ENCODE results near the gene IRF4.

Gene IRF4

DNA sequence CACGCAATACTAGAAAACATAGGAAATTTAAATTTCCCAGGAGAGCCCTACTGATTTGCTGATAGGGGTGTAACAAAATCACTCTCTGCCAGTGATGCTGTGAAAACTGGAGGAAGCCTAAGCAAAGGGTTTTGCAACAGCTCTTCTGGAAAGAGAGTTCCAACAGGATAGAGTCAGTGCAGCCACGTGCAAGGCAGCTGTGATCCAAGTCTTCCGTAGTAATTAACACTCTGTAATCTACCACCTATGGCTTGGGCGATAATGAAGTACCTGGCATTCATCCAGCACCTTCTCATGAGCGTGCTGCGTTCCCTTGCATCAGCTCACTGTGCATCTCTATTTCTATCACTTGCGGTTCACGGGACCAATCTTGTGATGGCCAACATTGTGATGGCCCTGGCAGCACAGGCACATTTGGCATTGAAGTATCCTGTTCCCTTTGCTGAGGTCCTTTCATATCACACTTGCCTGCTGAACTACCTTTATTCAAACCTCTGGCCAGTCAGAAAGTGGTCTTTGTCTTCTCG is 48.2 kb downstream of the IRF4 start:
- Histone ChIP-seq H3K4me3 (ENCODE audit: low read depth, low read length) (no peak overlapping the region), H3K36me3 (ENCODE audit: control insufficient read depth in 2 of 2, insufficient read depth in 1 of 2, low read length in 2 of 2) (no peaks in the 10 kb centered on the region), H3K4me1 (ENCODE audit: control insufficient read depth, insufficient read depth, low read length) (no peaks in the 10 kb centered on the region), H3K27ac (ENCODE audit: extremely low read depth, low read depth, low read length) (no peak overlapping the region), H3K9me3 (ENCODE audit: control insufficient read depth, insufficient read depth, low read depth, low read length) (no peaks in the 10 kb centered on the region)
- POLR2A ChIA-PET = no interaction called here
- CTCF ChIA-PET = no interaction called here
- TF ChIP-seq ZBTB17 (tag by site-specific recombination; IDR thresholded peaks at IDR 0.05) (peak; percentile 81), ZNF140 (tag by site-specific recombination; IDR thresholded peaks at IDR 0.05) (no peak), ZBTB7A (tag by site-specific recombination; IDR thresholded peaks at IDR 0.05; ENCODE audit: low read depth) (no peak), ZNF23 (tag by site-specific recombination; IDR thresholded peaks at IDR 0.05; ENCODE audit: borderline replicate concordance) (no peak), KLF10 (tag by site-specific recombination; IDR thresholded peaks at IDR 0.05) (no peak), GLI2 (tag by site-specific recombination; IDR thresholded peaks at IDR 0.05; ENCODE audit: borderline replicate concordance, low read depth) (no peak), ZNF350 (tag by site-specific recombination; IDR thresholded peaks at IDR 0.05) (no peak), ZNF138 (tag by site-specific recombination; IDR thresholded peaks at IDR 0.05; ENCODE audit: borderline replicate concordance) (no peak), ZNF248 (tag by site-specific recombination; IDR thresholded peaks at IDR 0.05) (no peak), ZNF391 (tag by site-specific recombination; IDR thresholded peaks at IDR 0.05; ENCODE audit: borderline replicate concordance, low read depth) (no peak), ZNF610 (tag by site-specific recombination; IDR thresholded peaks at IDR 0.05; ENCODE audit: borderline replicate concordance) (no peak)
- TF ChIP-seq, protein P1, sequence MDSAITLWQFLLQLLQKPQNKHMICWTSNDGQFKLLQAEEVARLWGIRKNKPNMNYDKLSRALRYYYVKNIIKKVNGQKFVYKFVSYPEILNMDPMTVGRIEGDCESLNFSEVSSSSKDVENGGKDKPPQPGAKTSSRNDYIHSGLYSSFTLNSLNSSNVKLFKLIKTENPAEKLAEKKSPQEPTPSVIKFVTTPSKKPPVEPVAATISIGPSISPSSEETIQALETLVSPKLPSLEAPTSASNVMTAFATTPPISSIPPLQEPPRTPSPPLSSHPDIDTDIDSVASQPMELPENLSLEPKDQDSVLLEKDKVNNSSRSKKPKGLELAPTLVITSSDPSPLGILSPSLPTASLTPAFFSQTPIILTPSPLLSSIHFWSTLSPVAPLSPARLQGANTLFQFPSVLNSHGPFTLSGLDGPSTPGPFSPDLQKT (IDR thresholded peaks at IDR 0.05; ENCODE audit: borderline replicate concordance, low read depth, low read length) = no peak
- TF ChIP-seq, protein P2, sequence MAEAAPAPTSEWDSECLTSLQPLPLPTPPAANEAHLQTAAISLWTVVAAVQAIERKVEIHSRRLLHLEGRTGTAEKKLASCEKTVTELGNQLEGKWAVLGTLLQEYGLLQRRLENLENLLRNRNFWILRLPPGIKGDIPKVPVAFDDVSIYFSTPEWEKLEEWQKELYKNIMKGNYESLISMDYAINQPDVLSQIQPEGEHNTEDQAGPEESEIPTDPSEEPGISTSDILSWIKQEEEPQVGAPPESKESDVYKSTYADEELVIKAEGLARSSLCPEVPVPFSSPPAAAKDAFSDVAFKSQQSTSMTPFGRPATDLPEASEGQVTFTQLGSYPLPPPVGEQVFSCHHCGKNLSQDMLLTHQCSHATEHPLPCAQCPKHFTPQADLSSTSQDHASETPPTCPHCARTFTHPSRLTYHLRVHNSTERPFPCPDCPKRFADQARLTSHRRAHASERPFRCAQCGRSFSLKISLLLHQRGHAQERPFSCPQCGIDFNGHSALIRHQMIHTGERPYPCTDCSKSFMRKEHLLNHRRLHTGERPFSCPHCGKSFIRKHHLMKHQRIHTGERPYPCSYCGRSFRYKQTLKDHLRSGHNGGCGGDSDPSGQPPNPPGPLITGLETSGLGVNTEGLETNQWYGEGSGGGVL (tag by site-specific recombination; IDR thresholded peaks at IDR 0.05) = no peak
- TF ChIP-seq, protein P3, sequence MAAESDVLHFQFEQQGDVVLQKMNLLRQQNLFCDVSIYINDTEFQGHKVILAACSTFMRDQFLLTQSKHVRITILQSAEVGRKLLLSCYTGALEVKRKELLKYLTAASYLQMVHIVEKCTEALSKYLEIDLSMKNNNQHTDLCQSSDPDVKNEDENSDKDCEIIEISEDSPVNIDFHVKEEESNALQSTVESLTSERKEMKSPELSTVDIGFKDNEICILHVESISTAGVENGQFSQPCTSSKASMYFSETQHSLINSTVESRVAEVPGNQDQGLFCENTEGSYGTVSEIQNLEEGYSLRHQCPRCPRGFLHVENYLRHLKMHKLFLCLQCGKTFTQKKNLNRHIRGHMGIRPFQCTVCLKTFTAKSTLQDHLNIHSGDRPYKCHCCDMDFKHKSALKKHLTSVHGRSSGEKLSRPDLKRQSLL (tag by site-specific recombination; IDR thresholded peaks at IDR 0.05) = no peak
- TF ChIP-seq, protein P4, sequence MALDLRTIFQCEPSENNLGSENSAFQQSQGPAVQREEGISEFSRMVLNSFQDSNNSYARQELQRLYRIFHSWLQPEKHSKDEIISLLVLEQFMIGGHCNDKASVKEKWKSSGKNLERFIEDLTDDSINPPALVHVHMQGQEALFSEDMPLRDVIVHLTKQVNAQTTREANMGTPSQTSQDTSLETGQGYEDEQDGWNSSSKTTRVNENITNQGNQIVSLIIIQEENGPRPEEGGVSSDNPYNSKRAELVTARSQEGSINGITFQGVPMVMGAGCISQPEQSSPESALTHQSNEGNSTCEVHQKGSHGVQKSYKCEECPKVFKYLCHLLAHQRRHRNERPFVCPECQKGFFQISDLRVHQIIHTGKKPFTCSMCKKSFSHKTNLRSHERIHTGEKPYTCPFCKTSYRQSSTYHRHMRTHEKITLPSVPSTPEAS (tag by site-specific recombination; IDR thresholded peaks at IDR 0.05) = no peak
- TF ChIP-seq, protein P5, sequence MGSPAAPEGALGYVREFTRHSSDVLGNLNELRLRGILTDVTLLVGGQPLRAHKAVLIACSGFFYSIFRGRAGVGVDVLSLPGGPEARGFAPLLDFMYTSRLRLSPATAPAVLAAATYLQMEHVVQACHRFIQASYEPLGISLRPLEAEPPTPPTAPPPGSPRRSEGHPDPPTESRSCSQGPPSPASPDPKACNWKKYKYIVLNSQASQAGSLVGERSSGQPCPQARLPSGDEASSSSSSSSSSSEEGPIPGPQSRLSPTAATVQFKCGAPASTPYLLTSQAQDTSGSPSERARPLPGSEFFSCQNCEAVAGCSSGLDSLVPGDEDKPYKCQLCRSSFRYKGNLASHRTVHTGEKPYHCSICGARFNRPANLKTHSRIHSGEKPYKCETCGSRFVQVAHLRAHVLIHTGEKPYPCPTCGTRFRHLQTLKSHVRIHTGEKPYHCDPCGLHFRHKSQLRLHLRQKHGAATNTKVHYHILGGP (tag by site-specific recombination; IDR thresholded peaks at IDR 0.05) = no peak
- TF ChIP-seq, protein P6, sequence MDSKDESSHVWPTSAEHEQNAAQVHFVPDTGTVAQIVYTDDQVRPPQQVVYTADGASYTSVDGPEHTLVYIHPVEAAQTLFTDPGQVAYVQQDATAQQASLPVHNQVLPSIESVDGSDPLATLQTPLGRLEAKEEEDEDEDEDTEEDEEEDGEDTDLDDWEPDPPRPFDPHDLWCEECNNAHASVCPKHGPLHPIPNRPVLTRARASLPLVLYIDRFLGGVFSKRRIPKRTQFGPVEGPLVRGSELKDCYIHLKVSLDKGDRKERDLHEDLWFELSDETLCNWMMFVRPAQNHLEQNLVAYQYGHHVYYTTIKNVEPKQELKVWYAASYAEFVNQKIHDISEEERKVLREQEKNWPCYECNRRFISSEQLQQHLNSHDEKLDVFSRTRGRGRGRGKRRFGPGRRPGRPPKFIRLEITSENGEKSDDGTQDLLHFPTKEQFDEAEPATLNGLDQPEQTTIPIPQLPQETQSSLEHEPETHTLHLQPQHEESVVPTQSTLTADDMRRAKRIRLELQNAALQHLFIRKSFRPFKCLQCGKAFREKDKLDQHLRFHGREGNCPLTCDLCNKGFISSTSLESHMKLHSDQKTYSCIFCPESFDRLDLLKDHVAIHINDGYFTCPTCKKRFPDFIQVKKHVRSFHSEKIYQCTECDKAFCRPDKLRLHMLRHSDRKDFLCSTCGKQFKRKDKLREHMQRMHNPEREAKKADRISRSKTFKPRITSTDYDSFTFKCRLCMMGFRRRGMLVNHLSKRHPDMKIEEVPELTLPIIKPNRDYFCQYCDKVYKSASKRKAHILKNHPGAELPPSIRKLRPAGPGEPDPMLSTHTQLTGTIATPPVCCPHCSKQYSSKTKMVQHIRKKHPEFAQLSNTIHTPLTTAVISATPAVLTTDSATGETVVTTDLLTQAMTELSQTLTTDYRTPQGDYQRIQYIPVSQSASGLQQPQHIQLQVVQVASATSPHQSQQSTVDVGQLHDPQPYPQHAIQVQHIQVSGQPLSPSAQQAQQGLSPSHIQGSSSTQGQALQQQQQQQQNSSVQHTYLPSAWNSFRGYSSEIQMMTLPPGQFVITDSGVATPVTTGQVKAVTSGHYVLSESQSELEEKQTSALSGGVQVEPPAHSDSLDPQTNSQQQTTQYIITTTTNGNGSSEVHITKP (tag by site-specific recombination; IDR thresholded peaks at IDR 0.05) = peak; percentile 52
